Fibroblast of lung (primary cell): Measurements from ENCODE around the gene EID2B. TPM values are rescaled to one million over a fixed set of nuclear protein-coding genes. Genes with fewer than 3 reads are reported as not detected.

Source experiments
- DNase-seq, 2 donors: peaks; one replicate each; pipeline versions ENCODE4 v3.0.0 to v3.0.0-alpha.2; 2010; ENCODE audit warnings: low read depth in 2 of 2
- H2AFZ ChIP-seq: 2 replicates; pipeline ENCODE4 v1.5.1; 2012; ENCODE audit warnings: low read length, control low read depth, inconsistent platforms
- H3K27ac ChIP-seq: 2 replicates; pipeline ENCODE4 v1.5.1; 2011; ENCODE audit warnings: low read length, control low read depth; ENCODE audit not compliant: insufficient read depth
- H3K27me3 ChIP-seq: 2 replicates; pipeline ENCODE4 v1.5.1; 2011; ENCODE audit warnings: mild to moderate bottlenecking, low read length; ENCODE audit not compliant: control insufficient read depth, insufficient read depth
- H3K36me3 ChIP-seq: 2 replicates; pipeline ENCODE4 v1.5.1; 2011; ENCODE audit warnings: low read length; ENCODE audit not compliant: control insufficient read depth, insufficient read depth
- H3K4me1 ChIP-seq: 2 replicates; pipeline ENCODE4 v1.5.1; 2011; ENCODE audit warnings: low read length; ENCODE audit not compliant: control insufficient read depth, insufficient read depth; ENCODE audit errors: extremely low read depth
- H3K4me2 ChIP-seq: 2 replicates; pipeline ENCODE4 v1.5.1; 2011; ENCODE audit warnings: low read length, control low read depth; ENCODE audit not compliant: insufficient read depth; ENCODE audit errors: extremely low read depth
- H3K4me3 ChIP-seq, 4 experiments: fragments of 200-600 bp in 1 of 4; sonication (generic) in 1 of 4; replicated peaks in 1 of 4; 2 replicates each; pipeline ENCODE4 v1.5.1; 2011 to 2016; ENCODE audit warnings: low read length in 4 of 4, low read depth in 3 of 4, mild to moderate bottlenecking in 3 of 4, control low read depth in 2 of 4, inconsistent platforms in 1 of 4, mixed read lengths in 1 of 4; ENCODE audit not compliant: insufficient read depth in 1 of 4; ENCODE audit errors: control extremely low read depth in 1 of 4
- H3K79me2 ChIP-seq: 2 replicates; pipeline ENCODE4 v1.5.1; 2012; ENCODE audit warnings: mild to moderate bottlenecking, low read length, inconsistent platforms; ENCODE audit not compliant: control insufficient read depth, insufficient read depth
- H3K9ac ChIP-seq: 2 replicates; pipeline ENCODE4 v1.5.1; 2011; ENCODE audit warnings: mild to moderate bottlenecking, low read length, control low read depth; ENCODE audit not compliant: insufficient read depth
- H3K9me3 ChIP-seq: 2 replicates; pipeline ENCODE4 v1.5.1; 2012; ENCODE audit warnings: low read depth, low read length; ENCODE audit not compliant: control insufficient read depth, insufficient read depth
- H4K20me1 ChIP-seq: 2 replicates; pipeline ENCODE4 v1.5.1; 2011; ENCODE audit warnings: low read length; ENCODE audit not compliant: control insufficient read depth, insufficient read depth; ENCODE audit errors: extremely low read depth
- EZH2 ChIP-seq: IDR thresholded peaks from 2 replicates; pipeline ENCODE4 v1.5.1; 2012; ENCODE audit warnings: low read length, control low read depth, mild to moderate bottlenecking; ENCODE audit errors: missing control alignments
- polyA minus RNA-seq: library from RNA; depleted of rRNA, polyadenylated mRNA; stranded (reverse); fragments of >200 nt; gene quantifications from 2 replicates; pipeline ENCODE4 v1.2.3, GENCODE V29; 2011; ENCODE audit warnings: low replicate concordance
- polyA plus RNA-seq, 2 donors: library from polyadenylated mRNA; depleted of rRNA in 1 of 2; stranded (reverse) in 1 of 2; unstranded in 1 of 2; fragments of >200 nt; gene quantifications; 2 replicates each; pipeline ENCODE4 v1.2.1, GENCODE V29; 2011 to 2012; ENCODE audit warnings: missing spikeins in 1 of 2
- total RNA-seq: library from RNA; depleted of rRNA; stranded (reverse); fragments of >200 nt; gene quantifications from 2 replicates; pipeline ENCODE4 v1.2.1, GENCODE V29; 2014
- TF ChIP-seq, protein P1 (sequence below), 2 donors: IDR thresholded peaks in 1 of 2; conservative IDR thresholded peaks in 1 of 2; 1 replicate in 1 of 2; 2 replicates in 1 of 2; pipeline ENCODE4 v1.5.1; 2011 to 2012; ENCODE audit warnings: low read length in 2 of 2, control low read depth in 1 of 2, inconsistent platforms in 1 of 2, low read depth in 1 of 2, mild to moderate bottlenecking in 1 of 2

Gene EID2B
- 3.1 and 4.1 TPM in 2 replicates for total RNA-seq
- 3.4 and 4.0 TPM in 2 replicates for polyA plus RNA-seq
- 2.3 and 2.9 TPM in 2 replicates for polyA plus RNA-seq (2012)
- polyA minus RNA-seq: 0.47 and 1.8 TPM in 2 replicates

GRCh38 chr19:39532233-39533002 is at the start of gene EID2B:
Gene EID2B (minus strand): TSS chr19:39532852. CDS start chr19:39532802, 50 bp downstream.
- no peaks in the 10 kb centered on the region for H3K9me3 ChIP-seq
- H3K4me1 ChIP-seq: peaks cover 2% of the 10 kb centered on the region
- peak within 1 kb of the TSS; percentile 85 to 95 (median 89) for H3K4me3 ChIP-seq
- H2AFZ ChIP-seq: peak within 1 kb of the TSS; percentile 72
- TF ChIP-seq EZH2: no peak
- TF ChIP-seq, protein P1, sequence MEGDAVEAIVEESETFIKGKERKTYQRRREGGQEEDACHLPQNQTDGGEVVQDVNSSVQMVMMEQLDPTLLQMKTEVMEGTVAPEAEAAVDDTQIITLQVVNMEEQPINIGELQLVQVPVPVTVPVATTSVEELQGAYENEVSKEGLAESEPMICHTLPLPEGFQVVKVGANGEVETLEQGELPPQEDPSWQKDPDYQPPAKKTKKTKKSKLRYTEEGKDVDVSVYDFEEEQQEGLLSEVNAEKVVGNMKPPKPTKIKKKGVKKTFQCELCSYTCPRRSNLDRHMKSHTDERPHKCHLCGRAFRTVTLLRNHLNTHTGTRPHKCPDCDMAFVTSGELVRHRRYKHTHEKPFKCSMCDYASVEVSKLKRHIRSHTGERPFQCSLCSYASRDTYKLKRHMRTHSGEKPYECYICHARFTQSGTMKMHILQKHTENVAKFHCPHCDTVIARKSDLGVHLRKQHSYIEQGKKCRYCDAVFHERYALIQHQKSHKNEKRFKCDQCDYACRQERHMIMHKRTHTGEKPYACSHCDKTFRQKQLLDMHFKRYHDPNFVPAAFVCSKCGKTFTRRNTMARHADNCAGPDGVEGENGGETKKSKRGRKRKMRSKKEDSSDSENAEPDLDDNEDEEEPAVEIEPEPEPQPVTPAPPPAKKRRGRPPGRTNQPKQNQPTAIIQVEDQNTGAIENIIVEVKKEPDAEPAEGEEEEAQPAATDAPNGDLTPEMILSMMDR (conservative IDR thresholded peaks at IDR 0.05 in 1 of 2, IDR thresholded peaks at IDR 0.05 in 1 of 2; ENCODE audit: low read depth in 1 of 2, low read length in 2 of 2): peak; percentile 97
- peaks cover 17% of the 10 kb centered on the region for H3K79me2 ChIP-seq
- DNase-seq: peak; percentile 85 to 96
- H3K27me3 ChIP-seq: no peaks in the 10 kb centered on the region
- H3K9ac ChIP-seq: peak within 1 kb of the TSS; percentile 77
- no peaks in the 10 kb centered on the region for H4K20me1 ChIP-seq
- H3K4me2 ChIP-seq: peak within 1 kb of the TSS; percentile 94
- H3K36me3 ChIP-seq: no peaks in the 10 kb centered on the region
- H3K27ac ChIP-seq: peak within 1 kb of the TSS; percentile 77

DNA sequence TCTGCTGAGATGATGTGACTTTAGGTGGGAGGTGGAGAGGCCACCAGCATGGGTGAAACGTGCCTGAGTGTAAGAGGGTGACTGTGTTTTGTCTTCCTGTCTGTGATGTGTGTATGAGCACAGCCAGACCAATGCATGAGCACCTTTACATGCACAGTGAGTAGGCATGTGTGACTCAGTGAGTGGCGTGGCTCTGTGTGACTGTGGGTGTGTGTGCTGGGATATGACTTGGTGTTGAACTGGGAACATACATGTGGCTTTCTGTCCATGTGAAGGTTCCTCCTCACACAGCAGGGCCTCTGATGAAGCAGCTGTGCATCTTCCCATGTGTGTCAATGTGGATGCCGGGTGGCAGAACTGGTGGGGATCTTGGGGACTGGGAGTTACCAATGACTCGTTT is 49.8 kb upstream of the EID2B start:
- TF ChIP-seq, protein P1 (conservative IDR thresholded peaks at IDR 0.05 in 1 of 2, IDR thresholded peaks at IDR 0.05 in 1 of 2; ENCODE audit: low read depth in 1 of 2, low read length in 2 of 2): no peak
- TF ChIP-seq EZH2: no peak
- DNase-seq: no peak
- Histone ChIP-seq H3K79me2 (no peaks in the 10 kb centered on the region), H2AFZ (no peak overlapping the region), H3K27me3 (no peaks in the 10 kb centered on the region), H3K27ac (no peak overlapping the region), H3K36me3 (no peaks in the 10 kb centered on the region), H3K4me3 (no peak overlapping the region), H3K4me1 (no peaks in the 10 kb centered on the region), H4K20me1 (no peaks in the 10 kb centered on the region), H3K9me3 (no peaks in the 10 kb centered on the region), H3K4me2 (no peak overlapping the region), H3K9ac (no peak overlapping the region)

GRCh38 chr19:39568604-39569003 is 36.0 kb upstream of the EID2B start:
- no peaks in the 10 kb centered on the region for H4K20me1 ChIP-seq
- H3K4me2 ChIP-seq: no peak overlapping the region
- no peaks in the 10 kb centered on the region for H3K36me3 ChIP-seq
- H3K27me3 ChIP-seq: no peaks in the 10 kb centered on the region
- H3K79me2 ChIP-seq: no peaks in the 10 kb centered on the region
- no peak overlapping the region for H2AFZ ChIP-seq
- H3K9ac ChIP-seq: no peak overlapping the region
- H3K9me3 ChIP-seq: no peaks in the 10 kb centered on the region
- TF ChIP-seq, protein P1 (conservative IDR thresholded peaks at IDR 0.05 in 1 of 2, IDR thresholded peaks at IDR 0.05 in 1 of 2; ENCODE audit: low read depth in 1 of 2, low read length in 2 of 2): no peak
- no peak for TF ChIP-seq EZH2
- DNase-seq: peak in 1 of 2 donors; percentile 23
- H3K4me3 ChIP-seq: no peak overlapping the region
- H3K4me1 ChIP-seq: no peaks in the 10 kb centered on the region
- no peak overlapping the region for H3K27ac ChIP-seq
